ENCODE data around the gene TRMT44.

GRCh38 chr4:8472158-8472688 is 31.6 kb downstream of the TRMT44 start:
- TF ChIP-seq EZH2phosphoT487 (IDR thresholded peaks at IDR 0.05; ENCODE audit: borderline replicate concordance) (no peak), POLR2A (IDR thresholded peaks at IDR 0.05; ENCODE audit: borderline replicate concordance, extremely low read depth, insufficient read depth, insufficient read length) (no peak), JUND (IDR thresholded peaks at IDR 0.05) (no peak), EGR1 (IDR thresholded peaks at IDR 0.05; ENCODE audit: low read depth) (no peak), POLR2AphosphoS5 (IDR thresholded peaks at IDR 0.05; ENCODE audit: low read depth, low read length) (no peak), RAD21 (IDR thresholded peaks at IDR 0.05; ENCODE audit: low read depth) (no peak), YY1 (IDR thresholded peaks at IDR 0.05; ENCODE audit: extremely low read depth, insufficient replicate concordance, low read depth, low read length) (no peak), EZH2 (IDR thresholded peaks at IDR 0.05) (no peak), CEBPB (IDR thresholded peaks at IDR 0.05; ENCODE audit: low read depth) (no peak)
- TF ChIP-seq, protein P1, sequence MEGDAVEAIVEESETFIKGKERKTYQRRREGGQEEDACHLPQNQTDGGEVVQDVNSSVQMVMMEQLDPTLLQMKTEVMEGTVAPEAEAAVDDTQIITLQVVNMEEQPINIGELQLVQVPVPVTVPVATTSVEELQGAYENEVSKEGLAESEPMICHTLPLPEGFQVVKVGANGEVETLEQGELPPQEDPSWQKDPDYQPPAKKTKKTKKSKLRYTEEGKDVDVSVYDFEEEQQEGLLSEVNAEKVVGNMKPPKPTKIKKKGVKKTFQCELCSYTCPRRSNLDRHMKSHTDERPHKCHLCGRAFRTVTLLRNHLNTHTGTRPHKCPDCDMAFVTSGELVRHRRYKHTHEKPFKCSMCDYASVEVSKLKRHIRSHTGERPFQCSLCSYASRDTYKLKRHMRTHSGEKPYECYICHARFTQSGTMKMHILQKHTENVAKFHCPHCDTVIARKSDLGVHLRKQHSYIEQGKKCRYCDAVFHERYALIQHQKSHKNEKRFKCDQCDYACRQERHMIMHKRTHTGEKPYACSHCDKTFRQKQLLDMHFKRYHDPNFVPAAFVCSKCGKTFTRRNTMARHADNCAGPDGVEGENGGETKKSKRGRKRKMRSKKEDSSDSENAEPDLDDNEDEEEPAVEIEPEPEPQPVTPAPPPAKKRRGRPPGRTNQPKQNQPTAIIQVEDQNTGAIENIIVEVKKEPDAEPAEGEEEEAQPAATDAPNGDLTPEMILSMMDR (IDR thresholded peaks at IDR 0.05 in 2 of 3, conservative IDR thresholded peaks at IDR 0.05 in 1 of 3; ENCODE audit: borderline replicate concordance in 1 of 3, insufficient read depth in 1 of 3, low read depth in 2 of 3, low read length in 2 of 3), result no peak
- TF ChIP-seq, protein P2, sequence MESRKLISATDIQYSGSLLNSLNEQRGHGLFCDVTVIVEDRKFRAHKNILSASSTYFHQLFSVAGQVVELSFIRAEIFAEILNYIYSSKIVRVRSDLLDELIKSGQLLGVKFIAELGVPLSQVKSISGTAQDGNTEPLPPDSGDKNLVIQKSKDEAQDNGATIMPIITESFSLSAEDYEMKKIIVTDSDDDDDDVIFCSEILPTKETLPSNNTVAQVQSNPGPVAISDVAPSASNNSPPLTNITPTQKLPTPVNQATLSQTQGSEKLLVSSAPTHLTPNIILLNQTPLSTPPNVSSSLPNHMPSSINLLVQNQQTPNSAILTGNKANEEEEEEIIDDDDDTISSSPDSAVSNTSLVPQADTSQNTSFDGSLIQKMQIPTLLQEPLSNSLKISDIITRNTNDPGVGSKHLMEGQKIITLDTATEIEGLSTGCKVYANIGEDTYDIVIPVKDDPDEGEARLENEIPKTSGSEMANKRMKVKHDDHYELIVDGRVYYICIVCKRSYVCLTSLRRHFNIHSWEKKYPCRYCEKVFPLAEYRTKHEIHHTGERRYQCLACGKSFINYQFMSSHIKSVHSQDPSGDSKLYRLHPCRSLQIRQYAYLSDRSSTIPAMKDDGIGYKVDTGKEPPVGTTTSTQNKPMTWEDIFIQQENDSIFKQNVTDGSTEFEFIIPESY (IDR thresholded peaks at IDR 0.05; ENCODE audit: extremely low read depth, insufficient replicate concordance, low read length), result no peak
- TF ChIP-seq, protein P3, sequence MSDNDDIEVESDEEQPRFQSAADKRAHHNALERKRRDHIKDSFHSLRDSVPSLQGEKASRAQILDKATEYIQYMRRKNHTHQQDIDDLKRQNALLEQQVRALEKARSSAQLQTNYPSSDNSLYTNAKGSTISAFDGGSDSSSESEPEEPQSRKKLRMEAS (IDR thresholded peaks at IDR 0.05), result no peak
